HG03469 (cell line): ENCODE data around the gene GNB5.

Experiments
- ATAC-seq: cut with Tn5 transposase; IDR thresholded peaks from one replicate; pipeline ENCODE4 v1.9.1; 2021; ENCODE audit warnings: mild to moderate bottlenecking, moderate library complexity, moderate number of reproducible peaks; ENCODE audit not compliant: unreplicated experiment

Gene GNB5

GRCh38 chr15:52071570-52071969 lies 119.6 kb downstream of the GNB5 start:
- no peak for ATAC-seq

GRCh38 chr15:52069559-52069958 lies 121.6 kb downstream of the GNB5 start:
- no peak for ATAC-seq

DNA sequence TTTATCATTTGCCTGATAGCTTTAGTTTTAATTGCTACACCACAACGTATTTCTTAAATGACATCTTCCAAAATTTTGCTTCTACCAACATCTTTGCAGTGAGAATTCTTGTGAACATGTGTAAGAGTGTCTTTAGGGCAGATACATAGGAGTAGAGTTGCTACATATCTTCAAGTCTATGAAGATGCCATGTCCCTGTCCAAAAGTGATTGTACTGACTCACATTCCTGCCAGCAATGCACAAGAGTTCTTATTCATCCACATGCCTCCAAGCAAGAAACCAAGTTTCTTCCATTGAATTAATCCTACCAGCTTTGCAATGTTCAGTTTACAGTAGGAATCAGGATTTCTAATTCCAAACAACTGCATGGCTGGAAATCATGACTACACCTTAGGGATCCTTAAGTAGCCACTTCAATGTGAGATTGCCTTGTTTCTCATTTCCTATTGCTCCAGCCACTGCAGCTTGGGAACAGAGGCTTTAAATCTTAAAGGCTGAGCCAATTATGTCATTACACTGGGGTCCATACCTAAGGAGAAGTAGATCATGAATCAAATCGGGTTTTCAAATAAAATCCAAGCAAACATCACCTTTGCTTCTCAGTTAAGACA lies 123.1 kb downstream of the GNB5 start:
- no peak for ATAC-seq

DNA sequence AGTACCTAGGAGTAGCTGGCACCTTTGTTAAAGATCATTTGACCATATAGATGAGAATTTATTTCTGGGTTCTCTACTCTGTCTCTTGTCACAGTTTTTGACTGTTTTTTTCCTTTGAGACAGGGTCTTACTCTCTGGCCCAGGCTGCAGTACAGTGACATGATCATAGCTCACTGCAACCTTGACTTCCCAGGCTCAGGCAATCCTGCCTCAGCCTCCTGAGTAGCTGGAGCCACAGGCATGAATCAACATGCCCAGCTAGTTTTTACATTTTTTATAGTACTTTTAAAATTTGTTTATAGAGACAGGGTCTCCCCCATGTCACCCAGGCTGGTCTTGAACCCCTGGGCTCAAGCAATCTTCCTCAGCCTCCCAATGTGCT lies 123.7 kb downstream of the GNB5 start:
- ATAC-seq, result no peak

- ATAC-seq, result no peak
These were observed 124.2 kb downstream of the GNB5 start for GRCh38 chr15:52066842-52067544.
